ENCODE results near the gene TRIM37. TPM values are rescaled to one million over a fixed set of nuclear protein-coding genes. Genes with fewer than 3 reads are reported as not detected.

The TRIM37 gene
- total RNA-seq, 1 donor from 2014 or later, result 43.9 TPM

DNA sequence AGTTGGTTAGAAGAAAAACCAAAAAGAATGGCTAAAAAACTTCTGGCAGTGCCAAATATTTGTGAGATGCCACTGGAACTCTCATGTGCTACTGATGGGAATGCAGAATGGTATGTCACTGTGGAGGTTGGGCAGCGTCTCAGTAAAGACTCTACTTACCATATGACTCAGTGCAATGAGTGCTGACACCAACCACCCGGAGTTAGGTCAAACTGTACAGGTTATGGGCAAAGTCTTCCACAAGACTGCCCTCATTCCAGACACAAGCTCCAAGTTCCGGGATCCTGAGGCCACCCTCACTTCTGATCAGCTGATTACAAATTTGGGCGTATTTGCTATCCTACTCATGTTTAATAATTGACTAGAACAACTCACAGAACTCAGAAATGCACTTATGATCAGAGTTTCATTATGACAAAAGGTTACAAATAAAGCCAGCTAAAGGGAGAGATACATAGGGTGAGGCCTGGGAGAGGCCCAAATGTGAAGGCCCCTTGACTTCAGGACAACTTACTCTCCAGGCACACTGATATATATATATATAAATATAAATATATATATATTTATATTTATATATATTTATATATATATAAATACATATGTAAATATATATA, 114.9 kb downstream of the TRIM37 start:
- H3K36me3 Mint-ChIP-seq (ENCODE audit: low read depth), result peaks cover 18% of the 10 kb centered on the region
- H3K4me3 Mint-ChIP-seq (ENCODE audit: unreplicated experiment), result peak overlapping the region; percentile 28

DNA sequence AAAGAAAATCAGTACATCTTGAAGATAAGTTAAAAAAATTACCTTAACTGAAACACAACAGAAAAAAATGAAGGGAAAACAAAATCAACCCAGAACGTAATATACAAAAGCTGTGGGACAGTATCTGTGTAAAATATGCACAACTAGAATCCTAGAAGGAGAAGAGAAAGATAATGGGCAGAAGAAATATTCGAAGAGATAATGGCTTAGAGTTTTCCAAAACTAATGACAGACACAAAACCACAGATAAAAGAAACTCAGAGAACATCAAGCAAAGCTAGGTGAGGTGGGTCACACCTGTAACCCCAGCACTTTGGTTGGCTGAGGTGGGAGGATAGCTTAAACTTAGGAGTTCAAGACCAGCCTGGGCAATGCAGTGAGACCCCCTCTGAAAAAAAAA, 117.1 kb downstream of the TRIM37 start:
- no peak for DNase-seq (ENCODE audit: low spot score)
- H3K36me3 Mint-ChIP-seq (ENCODE audit: low read depth), result peaks cover 16% of the 10 kb centered on the region
- H3K27ac Mint-ChIP-seq (ENCODE audit: unreplicated experiment), result no peak overlapping the region
- H3K4me3 Mint-ChIP-seq (ENCODE audit: unreplicated experiment), result no peak overlapping the region
- H3K9me3 Mint-ChIP-seq (ENCODE audit: low read depth), result peaks cover 7% of the 10 kb centered on the region
- TF ChIP-seq, protein P1, sequence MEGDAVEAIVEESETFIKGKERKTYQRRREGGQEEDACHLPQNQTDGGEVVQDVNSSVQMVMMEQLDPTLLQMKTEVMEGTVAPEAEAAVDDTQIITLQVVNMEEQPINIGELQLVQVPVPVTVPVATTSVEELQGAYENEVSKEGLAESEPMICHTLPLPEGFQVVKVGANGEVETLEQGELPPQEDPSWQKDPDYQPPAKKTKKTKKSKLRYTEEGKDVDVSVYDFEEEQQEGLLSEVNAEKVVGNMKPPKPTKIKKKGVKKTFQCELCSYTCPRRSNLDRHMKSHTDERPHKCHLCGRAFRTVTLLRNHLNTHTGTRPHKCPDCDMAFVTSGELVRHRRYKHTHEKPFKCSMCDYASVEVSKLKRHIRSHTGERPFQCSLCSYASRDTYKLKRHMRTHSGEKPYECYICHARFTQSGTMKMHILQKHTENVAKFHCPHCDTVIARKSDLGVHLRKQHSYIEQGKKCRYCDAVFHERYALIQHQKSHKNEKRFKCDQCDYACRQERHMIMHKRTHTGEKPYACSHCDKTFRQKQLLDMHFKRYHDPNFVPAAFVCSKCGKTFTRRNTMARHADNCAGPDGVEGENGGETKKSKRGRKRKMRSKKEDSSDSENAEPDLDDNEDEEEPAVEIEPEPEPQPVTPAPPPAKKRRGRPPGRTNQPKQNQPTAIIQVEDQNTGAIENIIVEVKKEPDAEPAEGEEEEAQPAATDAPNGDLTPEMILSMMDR (IDR thresholded peaks at IDR 0.05), result no peak
- peaks cover 26% of the 10 kb centered on the region for H3K4me1 Mint-ChIP-seq (ENCODE audit: low read depth)
- no peaks in the 10 kb centered on the region for H3K27me3 Mint-ChIP-seq (ENCODE audit: low read depth)

More for the DNA sequence above, 114.9 kb downstream of the TRIM37 start:
- peaks cover 36% of the 10 kb centered on the region for H3K4me1 Mint-ChIP-seq (ENCODE audit: low read depth)
- peak overlapping the region; percentile 97 for H3K27ac Mint-ChIP-seq (ENCODE audit: unreplicated experiment)
- no peak for DNase-seq (ENCODE audit: low spot score)
- no peaks in the 10 kb centered on the region for H3K27me3 Mint-ChIP-seq (ENCODE audit: low read depth)
- TF ChIP-seq, protein P1 (IDR thresholded peaks at IDR 0.05), result no peak
- peaks cover 7% of the 10 kb centered on the region for H3K9me3 Mint-ChIP-seq (ENCODE audit: low read depth)

DNA sequence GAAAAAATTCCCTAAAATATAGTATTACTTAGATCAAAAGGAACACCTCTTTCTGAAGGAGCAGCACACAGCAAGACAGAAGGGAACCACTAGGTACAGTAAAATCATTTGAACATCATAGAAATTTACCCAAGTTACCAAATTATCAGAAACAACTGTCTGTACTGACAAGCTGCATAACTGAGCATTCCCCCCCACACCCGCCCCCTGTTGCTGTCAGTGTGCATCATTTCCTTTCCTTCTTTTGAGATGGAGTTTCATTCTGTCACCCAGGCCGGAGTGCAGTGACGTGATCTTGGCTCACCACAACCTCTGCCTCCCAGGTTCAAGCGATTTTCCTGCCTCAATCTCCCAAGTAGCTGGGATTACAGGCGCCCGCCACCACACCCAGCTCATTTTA, 120.7 kb downstream of the TRIM37 start:
- Mint-ChIP-seq H3K36me3 (ENCODE audit: low read depth) (peaks cover 7% of the 10 kb centered on the region), H3K4me3 (ENCODE audit: unreplicated experiment) (no peak overlapping the region), H3K4me1 (ENCODE audit: low read depth) (no peaks in the 10 kb centered on the region), H3K27ac (ENCODE audit: unreplicated experiment) (no peak overlapping the region), H3K27me3 (ENCODE audit: low read depth) (no peaks in the 10 kb centered on the region), H3K9me3 (ENCODE audit: low read depth) (no peaks in the 10 kb centered on the region)
- no peak for DNase-seq (ENCODE audit: low spot score)
- TF ChIP-seq, protein P1 (IDR thresholded peaks at IDR 0.05), result no peak

DNA sequence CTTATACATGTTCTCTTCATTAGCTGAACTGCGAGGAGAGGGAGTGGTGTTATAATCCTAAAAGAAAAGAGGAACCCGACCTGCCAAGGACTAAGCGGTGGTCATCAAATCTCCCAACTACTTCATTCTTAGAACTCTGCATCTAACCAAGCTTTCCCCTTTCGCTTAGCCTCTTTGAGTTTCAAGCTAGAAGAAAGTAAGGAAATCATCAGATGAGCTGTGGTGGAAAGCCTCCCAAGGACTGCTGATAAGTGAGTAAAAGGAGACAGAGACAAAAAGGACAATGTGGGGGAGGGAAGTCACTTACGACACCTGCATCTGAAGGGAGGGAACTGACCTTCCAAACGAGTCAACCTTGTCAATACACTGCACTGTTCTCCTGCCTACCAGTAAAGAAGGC, 121.3 kb downstream of the TRIM37 start:
- no peak for DNase-seq (ENCODE audit: low spot score)
- Mint-ChIP-seq H3K27ac (ENCODE audit: unreplicated experiment) (no peak overlapping the region), H3K4me1 (ENCODE audit: low read depth) (no peaks in the 10 kb centered on the region), H3K4me3 (ENCODE audit: unreplicated experiment) (no peak overlapping the region), H3K9me3 (ENCODE audit: low read depth) (no peaks in the 10 kb centered on the region), H3K36me3 (ENCODE audit: low read depth) (peaks cover 7% of the 10 kb centered on the region), H3K27me3 (ENCODE audit: low read depth) (no peaks in the 10 kb centered on the region)
- TF ChIP-seq, protein P1 (IDR thresholded peaks at IDR 0.05), result no peak

DNA sequence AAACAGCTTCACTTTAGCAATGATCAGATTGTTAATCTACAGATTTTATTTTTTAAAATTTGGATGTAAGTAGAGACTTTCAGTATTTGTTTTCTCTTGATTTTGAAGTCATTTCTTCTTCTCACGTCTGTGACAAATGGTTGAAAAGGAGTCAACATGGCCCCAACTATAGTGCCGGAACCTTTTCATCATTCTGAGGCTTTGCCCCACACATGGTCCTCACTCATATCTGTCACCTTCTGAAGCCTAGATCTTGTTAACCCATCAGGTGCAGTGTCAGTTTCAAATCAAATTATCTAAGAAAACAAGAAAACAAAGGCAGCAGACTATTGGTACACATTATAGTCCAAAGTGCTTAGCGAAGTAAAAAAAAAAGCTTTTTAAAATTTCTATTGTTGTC, 124.1 kb downstream of the TRIM37 start:
- H3K27me3 Mint-ChIP-seq (ENCODE audit: low read depth), result no peaks in the 10 kb centered on the region
- TF ChIP-seq, protein P1 (IDR thresholded peaks at IDR 0.05), result no peak
- H3K27ac Mint-ChIP-seq (ENCODE audit: unreplicated experiment), result no peak overlapping the region
- H3K4me1 Mint-ChIP-seq (ENCODE audit: low read depth), result no peaks in the 10 kb centered on the region
- no peaks in the 10 kb centered on the region for H3K9me3 Mint-ChIP-seq (ENCODE audit: low read depth)
- H3K4me3 Mint-ChIP-seq (ENCODE audit: unreplicated experiment), result no peak overlapping the region
- no peak for DNase-seq (ENCODE audit: low spot score)
- H3K36me3 Mint-ChIP-seq (ENCODE audit: low read depth), result no peaks in the 10 kb centered on the region
